Measurements from ENCODE around the gene KIF16B.

DNA sequence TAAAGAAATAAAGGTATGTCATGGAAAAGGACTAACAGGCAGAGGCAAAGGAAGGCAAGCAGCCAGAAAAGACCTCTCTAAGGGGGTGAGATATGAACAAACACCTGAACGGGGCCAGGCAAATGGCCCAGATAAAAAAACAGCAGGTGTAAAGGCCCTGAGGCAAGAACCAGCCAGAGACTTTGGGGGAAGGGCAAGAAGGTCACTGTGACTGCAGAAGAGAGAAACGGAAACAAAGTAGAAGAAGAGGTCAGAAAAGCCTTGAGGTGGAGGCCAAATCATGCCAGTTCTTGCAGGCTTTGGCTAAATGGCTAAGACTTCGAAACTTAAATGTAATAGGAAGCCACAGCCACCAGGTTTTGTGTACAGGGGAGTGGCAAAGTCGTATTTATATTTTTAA is 30.8 kb downstream of the KIF16B start:
- TF ChIP-seq, protein P1, sequence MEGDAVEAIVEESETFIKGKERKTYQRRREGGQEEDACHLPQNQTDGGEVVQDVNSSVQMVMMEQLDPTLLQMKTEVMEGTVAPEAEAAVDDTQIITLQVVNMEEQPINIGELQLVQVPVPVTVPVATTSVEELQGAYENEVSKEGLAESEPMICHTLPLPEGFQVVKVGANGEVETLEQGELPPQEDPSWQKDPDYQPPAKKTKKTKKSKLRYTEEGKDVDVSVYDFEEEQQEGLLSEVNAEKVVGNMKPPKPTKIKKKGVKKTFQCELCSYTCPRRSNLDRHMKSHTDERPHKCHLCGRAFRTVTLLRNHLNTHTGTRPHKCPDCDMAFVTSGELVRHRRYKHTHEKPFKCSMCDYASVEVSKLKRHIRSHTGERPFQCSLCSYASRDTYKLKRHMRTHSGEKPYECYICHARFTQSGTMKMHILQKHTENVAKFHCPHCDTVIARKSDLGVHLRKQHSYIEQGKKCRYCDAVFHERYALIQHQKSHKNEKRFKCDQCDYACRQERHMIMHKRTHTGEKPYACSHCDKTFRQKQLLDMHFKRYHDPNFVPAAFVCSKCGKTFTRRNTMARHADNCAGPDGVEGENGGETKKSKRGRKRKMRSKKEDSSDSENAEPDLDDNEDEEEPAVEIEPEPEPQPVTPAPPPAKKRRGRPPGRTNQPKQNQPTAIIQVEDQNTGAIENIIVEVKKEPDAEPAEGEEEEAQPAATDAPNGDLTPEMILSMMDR (IDR thresholded peaks at IDR 0.05), result no peak
- no peak for TF ChIP-seq ZFX (IDR thresholded peaks at IDR 0.05; ENCODE audit: borderline replicate concordance)
